GM18868 (cell line): ENCODE measurements around the gene GNPTAB.
A peak's percentile ranks its signal among the peaks of the same experiment; 100 is the strongest.
"Not testable (repeated sequence)": the region's sequence is repeated elsewhere in the genome, so short reads cannot be mapped to it uniquely, and the experiment has no call there.

ENCODE experiments used
- ATAC-seq: cut with Tn5 transposase; IDR thresholded peaks from one replicate; pipeline ENCODE4 v1.9.1; 2021; ENCODE audit warnings: mild to moderate bottlenecking, moderate library complexity; ENCODE audit not compliant: unreplicated experiment

Gene GNPTAB

GRCh38 chr12:101830367-101831325 lies at the start of gene GNPTAB:
Gene GNPTAB, minus strand, starts transcription at chr12:101830959. Its CDS starts 284 bp downstream, at chr12:101830675.
- peak; percentile 91 for ATAC-seq

DNA sequence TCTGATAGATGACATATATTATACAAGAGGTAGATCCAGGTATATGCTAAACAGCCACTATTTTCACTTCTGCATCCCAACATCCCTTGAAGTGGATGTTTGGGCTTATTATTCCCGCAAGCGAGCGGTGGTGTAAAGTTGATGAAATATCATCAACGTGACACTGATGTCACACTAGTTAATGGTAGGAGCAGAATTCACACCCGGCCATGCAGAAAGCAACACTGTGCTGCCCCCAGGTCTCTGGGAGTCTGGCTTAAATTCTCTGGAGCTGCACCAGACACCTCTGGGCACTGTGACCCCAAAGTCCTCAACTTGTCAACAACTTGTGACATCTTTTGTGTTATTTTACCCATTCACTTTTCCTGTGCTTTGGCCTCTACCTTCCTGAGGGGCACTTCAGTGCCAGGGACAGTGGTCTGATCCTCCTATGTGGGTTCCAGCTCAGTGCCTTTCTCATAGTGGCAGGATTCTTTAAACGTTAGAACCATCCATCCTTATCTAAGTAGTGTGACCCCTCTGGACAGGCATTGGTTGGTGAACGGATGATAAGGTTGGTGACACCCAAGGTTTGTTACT lies 47.6 kb upstream of the GNPTAB start:
- ATAC-seq, result peak; percentile 16

- ATAC-seq, result peak; percentile 16
These were observed 47.1 kb upstream of the GNPTAB start for GRCh38 chr12:101877806-101878242.

- peak; percentile 86 for ATAC-seq
These were observed 46.4 kb upstream of the GNPTAB start, which contains the start of gene DRAM1 for GRCh38 chr12:101876861-101877805. Gene DRAM1, plus strand, starts transcription at chr12:101877580. Its CDS starts 210 bp downstream, at chr12:101877790.

DNA sequence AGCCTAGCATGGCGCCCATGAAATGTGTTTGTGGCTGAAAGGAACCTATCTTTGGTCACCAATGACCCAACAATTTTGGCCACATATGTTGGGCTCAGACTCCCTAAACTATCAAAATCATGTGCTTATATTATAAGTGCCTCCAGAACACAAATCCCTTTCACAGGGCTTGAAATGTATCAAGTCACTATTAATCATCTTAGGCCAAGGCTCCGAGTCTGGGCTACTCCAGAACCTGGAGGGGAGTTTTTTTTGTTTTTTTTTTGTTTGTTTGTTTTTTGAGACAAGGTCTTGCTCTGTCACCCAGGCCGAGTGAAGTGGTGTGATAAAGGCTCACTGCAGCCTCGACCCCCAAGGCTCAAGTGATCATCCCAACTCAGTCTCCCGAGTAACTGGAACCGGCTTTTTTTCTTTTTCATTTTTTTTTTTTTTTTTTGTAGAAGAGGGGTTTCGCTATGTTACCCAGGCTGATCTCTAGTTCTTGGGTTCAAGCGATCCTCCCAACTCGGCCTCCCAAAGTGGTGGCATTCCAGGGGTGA lies 45.6 kb upstream of the GNPTAB start:
- no peak for ATAC-seq

- ATAC-seq, result no peak
These were observed 44.4 kb upstream of the GNPTAB start for GRCh38 chr12:101875162-101875561.

DNA sequence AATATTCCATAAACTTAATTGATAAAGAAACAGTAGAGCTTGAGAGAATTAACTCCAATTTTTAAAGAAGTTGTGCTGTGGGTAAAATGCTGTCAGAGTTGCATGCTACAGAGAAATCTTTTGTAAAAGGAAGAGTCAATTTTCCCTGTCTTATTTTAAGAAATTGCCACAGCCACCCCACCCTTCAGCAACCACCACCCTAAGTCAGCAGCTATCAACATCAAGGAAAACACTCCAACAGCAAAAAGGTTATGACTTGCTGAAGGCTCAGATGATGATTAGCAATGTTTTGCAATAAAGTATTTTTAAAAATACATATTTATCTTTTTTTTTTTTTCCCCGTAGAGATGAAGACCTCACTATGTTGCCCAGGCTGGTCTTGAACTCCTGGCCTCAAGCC lies 40.2 kb upstream of the GNPTAB start:
- no peak for ATAC-seq

DNA sequence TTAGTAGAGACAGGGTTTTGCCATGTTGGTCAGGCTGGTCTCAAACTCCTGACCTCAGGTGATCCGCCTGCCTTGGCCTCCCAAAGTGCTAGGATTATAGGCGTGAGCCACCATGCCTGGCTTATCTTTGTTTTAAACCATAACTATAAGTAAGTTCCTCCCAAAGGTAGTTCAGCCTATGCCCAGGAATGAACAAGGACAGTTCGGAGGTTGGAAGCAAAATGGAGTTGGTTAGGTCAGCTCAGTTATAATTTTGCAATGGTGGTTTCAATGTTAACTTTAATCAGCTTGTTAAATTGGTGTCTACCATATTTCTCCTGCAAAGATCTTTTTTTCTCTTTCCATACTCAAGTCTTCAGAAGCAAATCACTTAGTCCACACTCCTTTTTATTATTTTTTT lies 36.9 kb upstream of the GNPTAB start:
- ATAC-seq, result not testable (repeated sequence)

GRCh38 chr12:101866615-101867373 lies 36.0 kb upstream of the GNPTAB start:
- no peak for ATAC-seq

- no peak for ATAC-seq
These were observed 33.2 kb upstream of the GNPTAB start for GRCh38 chr12:101863981-101864380.

- no peak for ATAC-seq
These were observed 31.5 kb upstream of the GNPTAB start for GRCh38 chr12:101862245-101862644.

- ATAC-seq, result not testable (repeated sequence)
These were observed 30.9 kb upstream of the GNPTAB start for GRCh38 chr12:101861688-101862087.

DNA sequence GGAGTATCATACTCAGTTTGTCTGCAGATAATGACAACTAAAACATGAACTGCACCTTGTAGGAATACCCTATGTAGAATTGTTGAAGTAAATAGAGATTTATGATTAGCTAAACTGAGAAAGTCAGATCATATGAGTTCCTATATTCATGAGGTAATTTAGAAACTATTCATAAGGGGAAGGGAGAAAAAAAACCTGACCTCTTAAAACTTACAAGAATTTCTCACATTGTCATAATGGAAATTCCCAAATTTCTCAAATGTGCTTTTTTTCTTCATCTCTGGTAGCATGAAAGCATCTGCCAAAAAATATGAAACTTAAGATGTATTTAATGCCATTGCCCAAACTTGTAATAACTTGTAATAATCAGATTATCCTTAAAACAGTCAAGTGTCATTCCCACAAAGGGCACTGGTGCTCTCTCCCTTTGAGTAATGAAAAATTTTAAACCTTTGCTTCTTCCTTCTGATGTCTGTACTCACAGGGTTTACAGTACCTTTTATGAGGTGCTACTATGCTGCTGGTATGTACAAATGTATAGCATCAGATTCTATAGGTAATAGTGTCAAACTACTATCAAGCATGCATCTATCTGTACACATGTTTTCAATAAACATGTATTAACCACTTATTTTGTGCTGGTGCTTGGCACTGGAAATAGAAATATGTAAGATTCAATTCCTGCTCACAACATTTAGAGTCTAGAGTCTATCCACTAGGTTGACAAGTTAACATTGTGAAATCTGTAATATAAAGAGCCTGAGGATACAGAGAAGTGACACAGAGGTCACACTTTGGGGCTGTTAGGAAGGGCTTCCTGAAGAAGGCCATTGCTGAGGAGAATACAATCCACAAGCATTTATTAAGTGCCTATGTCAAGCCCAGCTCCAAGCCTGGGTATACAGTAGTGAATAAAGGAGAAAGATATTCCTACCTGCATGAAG lies 29.2 kb upstream of the GNPTAB start:
- peak; percentile 57 for ATAC-seq

DNA sequence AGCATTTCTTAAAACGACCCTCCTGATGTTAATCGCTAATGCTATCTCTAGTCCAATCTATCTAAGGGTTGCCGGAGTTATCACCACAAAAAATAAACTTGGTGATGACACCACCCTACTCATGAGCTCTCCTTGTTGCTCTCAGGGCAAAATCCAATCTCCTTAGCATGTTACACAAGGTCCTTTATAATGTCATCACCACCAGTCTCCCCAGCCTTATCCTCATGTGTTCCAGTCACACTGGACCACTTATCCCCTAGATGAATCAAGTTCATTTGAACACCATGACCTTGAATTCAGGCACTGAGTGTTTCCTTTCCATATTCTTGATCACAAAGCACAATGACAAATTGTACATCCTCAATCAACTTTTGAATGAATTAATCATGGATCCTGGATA lies 27.6 kb upstream of the GNPTAB start:
- ATAC-seq, result no peak

DNA sequence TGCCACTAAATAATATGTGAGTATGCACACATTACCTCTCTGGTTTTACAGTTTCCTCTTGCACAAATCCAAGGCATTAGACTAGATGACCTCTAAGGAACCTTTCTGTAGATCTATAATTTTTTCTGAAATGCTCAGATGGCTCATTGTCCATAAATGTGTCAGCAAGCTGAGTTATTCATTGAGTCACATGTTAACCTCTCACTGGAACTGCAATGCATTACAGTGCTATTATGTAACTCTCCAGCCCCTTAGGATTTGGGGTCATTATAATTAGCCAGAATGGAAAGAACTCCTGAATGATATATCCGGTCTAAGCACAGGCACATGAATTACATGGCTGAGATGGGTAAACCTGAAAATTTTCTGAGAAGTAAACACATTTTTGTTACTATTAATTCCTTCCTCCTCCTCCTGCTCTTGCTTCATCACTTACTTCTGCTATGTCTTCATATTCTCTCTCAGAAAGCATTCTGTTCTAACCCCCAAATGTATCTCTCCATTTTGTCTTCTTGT lies 26.3 kb upstream of the GNPTAB start:
- ATAC-seq, result peak; percentile 52

GRCh38 chr12:101856614-101857013 lies 25.9 kb upstream of the GNPTAB start:
- peak; percentile 13 for ATAC-seq

DNA sequence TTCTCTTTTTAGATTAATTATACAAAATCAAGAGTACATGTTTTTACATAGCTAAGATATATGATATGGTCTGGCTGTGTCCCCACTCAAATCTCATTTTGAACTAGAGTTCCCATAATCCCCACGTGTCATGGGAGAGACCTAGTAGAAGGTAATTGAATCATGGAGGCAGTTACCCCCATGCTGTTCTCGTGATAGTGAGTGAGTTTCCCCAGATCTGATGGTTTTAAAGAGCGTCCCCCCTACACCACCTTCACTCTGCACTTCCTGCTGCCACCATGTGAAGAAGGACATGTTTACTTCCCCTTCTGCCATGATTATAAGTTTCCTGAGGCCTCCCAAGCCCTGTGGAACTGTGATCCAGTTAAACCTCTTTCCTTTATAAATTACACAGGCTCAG lies 25.2 kb upstream of the GNPTAB start:
- ATAC-seq, result no peak

- ATAC-seq, result no peak
These were observed 24.7 kb upstream of the GNPTAB start for GRCh38 chr12:101855364-101855884.
